Measurements from ENCODE around the gene ADRA1B.

GRCh38 chr5:159971038-159971437 is 54.8 kb downstream of the ADRA1B start:
- TF ChIP-seq CTCF (IDR thresholded peaks at IDR 0.05; ENCODE audit: insufficient read depth, low read depth, low read length), result no peak
- TF ChIP-seq EZH2 (IDR thresholded peaks at IDR 0.05; ENCODE audit: insufficient read depth, low read length), result no peak
